ENCODE measurements around the gene FRY.
A peak's percentile ranks its signal among the peaks of the same experiment; 100 is the strongest.

FRY gene

DNA sequence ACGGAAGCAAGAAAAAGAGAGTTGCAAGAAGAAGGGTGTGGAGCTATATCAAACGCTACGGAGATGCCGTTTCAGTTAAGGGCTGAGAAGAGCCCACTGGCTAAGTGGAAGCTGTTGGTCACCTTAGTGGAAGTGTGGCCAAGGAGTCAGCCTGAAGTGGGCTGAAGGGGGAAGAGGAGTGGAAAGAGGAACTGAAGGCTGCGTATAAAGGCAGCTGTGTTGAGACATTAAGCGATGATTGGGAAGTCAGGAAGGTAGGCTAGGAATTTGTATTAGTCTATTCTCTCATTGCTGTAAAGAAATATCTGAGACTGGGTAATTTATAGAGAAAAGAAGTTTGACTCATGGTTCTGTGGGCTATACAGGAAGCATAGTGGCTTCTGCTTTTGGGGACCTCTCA is 14.1 kb upstream of the FRY start:
- no peak for DNase-seq

DNA sequence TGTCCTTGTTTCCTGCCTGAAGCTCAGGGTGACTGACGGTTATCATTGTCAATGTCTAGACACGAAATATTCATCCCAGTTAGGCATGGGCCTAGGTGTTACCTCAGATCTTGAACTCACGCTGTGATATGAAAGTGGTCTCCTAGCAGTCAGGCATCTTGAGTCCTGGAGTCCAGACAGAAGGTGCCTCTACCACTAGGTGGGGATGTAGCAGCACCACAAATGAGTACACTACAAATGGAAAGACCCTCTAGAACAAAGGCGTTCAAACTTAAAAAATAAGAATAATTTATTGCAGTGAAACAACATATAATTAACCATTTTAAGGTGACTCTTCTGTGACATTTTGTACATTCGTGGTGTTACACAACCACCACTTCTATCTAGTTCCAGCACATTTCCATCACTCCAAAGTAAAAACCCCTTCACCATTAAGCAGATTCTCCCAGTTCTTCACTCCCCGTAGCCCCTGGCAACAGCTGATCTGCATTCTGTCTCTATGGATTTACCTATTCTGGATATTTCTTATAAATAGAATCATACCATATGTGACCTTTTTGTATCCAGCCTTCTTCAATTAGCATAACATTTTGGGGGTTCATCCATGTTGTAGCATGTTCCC is 11.9 kb upstream of the FRY start:
- peak; percentile 84 for DNase-seq

DNA sequence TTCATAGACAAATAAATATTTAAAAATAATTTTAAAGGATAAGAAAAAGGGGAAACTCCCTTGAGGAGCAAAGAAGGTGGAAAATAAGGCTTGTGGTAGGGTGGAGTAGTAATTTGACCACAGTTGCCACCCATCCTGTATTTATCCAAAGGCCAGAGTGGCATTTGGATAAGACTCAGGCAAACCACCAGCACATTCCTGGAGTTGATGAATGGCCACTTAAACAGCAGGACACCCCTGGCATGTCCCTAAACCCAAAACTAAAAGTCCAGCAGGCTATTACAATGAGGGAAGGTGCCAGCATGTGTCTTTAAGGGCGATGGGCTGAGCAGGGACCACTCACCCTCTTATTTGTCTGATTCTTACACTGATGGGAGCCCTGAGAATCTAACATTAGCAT is 9.8 kb upstream of the FRY start:
- DNase-seq, result no peak

DNA sequence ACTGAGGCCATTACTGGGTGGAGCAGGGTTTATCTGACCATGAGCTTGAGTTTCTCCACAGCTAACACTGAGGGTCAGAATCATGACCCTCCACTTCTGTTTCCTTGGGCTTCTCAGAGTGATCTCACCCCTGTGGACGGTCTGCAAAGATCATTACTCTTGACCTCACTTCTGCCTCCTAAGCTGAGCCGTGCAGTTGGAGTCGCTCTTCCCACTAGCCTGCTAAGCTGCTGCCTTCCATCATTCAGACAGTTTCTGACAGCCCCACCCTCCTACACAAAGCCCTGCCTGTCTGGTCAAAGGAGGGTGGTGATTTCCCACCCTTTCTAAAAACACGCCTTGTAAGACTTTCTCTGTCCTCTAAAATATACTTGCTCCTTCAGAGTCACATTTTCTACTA is 9.3 kb upstream of the FRY start:
- DNase-seq, result peak; percentile 71

DNA sequence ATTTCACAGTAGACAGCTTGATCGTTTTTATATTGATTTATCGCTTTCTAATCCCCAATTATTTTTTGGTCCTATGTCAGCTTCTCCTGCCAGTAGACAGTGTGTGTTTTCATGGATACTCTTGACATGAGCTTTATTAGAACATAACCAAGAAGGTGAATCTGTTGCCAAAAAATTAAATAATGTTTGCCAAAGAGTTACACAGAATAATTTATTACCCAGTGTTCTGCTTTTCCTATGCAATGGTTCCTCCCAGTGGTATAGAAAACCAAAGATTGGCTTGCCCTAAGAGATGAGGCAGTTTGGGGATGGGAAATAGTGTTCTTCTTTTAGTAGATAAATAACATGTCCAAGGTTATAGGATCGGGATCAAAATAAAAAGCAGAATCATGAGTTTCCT is 8.5 kb upstream of the FRY start:
- no peak for DNase-seq

DNA sequence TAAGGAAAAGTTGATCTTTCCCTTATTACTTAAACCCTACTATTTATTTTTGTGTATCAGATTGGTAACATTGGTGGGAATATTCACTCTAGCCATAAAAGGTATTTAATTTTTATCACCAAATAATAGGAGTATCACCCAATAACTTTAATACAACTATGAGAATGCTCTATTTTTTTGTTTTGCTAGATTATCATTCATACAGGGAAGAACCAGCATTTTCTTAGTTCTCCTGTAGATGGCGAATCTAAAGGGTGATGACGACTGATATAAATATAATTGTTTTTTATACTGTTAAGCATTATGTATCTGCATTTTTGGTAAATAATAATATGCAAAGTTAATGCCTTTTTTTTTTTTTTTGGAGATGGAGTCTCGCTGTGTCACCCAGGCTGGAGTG is 7.9 kb upstream of the FRY start:
- DNase-seq, result no peak

DNA sequence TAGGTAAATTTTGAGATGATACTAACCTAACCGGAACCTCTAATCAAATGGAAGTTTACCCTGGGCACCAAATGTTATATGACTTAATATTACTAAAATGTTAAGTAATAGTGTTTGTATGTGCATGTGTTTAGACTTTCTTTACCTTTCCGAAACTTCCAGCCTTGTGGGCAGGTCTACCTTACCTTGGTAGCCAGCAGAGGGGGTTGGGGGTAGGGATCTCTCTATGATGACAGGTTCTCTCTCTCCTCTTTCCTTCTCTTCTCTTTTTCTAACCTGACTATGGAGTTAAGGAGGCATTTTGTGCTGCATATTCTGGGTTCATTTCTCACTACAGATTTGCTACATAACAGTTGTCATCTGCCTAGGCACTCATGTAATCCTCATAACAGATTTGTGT is 6.8 kb upstream of the FRY start:
- no peak for DNase-seq

DNA sequence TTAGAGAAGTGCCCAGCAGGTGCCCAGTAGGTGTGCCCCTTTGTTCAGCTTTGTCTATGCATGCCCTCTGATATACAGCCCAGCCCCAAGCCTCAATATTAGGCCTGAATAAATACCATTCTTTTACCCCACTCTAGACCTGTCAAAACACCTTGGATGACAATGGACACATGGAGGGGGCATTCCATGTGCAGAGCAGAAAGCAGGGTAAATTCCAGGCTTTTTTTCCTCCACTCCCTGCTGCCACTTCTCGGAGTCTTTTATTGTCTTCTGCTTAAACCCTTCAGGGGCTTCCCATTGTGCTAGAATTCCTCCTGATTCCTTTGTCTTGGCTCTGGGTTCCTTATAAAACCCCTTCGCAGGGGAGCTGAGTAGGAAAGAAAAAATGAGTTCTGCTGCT is 5.8 kb upstream of the FRY start:
- peak; percentile 46 for DNase-seq

DNA sequence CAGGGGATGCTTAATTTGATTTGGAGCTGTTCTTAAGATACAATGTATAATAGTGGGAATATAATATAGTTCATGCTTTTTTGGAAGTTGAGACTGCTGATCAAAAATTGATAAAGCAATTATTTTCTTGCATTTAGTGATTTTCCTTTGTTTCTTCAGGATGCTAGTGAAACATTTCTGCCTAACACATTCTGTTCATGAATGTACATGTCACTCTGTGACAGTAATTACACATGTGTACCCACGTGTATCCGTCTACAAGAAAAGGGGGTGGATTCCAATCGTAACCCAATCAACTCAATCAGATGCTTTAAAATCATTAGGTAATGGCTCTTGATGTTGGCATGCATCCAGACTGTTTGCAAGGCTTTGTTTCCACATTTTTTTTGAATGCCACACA is 5.0 kb upstream of the FRY start:
- DNase-seq, result peak; percentile 52

DNA sequence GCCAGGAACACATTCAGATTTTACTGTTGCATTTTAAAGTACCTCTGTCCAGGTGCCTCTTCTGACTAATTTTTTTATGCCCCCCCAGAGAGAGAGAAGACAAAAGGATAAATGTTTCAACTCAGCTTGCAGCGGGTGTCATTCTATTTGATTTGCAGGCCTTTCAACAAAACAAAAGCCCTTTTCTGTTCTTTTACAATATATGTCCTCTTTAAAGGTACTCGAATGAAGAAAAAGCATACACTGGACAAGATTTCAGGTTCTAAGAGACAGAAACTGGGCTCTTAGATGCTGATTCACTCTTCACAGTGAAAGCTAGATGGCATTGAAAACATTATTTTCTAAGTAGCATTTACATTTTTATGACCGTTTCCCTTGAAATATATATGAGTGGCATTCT is 2.9 kb upstream of the FRY start:
- no peak for DNase-seq

DNA sequence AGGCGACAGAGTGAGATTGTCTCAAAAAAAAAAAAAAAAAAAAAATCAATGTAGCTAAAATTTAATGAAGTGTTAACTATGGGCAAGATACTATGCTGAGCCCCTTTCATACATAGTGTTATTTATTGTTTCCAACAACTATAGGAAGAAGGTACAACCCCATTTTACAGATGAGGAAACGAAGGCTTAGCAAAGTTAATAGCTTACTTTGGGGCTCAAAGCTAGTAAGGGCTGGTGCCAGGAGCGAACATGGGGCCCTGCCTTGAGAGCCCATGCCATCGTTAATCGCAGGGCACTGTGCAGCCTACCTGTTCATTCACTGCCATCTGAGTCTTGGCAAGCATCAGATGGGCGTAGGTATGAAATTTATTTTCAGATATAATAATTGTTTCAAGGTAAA is 1.9 kb upstream of the FRY start:
- DNase-seq, result no peak

DNA sequence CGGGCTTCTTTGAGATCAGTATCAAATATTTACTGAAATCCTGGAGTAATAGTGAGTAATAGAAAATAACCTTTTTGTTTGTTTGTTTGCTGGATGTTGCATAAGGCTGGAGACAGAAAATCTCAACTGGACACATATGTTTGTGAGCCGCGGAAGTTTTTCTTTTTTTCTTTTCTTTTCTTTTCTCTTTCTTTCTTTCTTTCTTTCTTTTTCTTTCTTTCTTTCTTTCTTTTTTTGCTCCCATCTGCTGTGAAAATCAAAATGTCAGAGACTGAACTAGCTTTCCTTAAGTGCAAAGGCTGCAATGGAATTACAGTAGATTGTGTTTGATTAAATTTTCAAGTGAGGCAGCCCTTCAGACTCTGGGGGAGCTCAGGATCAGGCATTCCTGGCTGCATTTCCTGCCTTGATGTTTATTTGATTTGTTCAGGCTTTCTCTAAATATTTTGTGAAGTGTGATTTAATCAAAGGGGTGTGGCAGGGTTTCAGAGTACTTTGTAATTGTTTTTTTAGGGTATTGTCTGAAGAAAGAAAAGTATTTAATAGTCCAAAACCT is 319 bp downstream of the FRY start:
- DNase-seq, result peak; percentile 61

DNA sequence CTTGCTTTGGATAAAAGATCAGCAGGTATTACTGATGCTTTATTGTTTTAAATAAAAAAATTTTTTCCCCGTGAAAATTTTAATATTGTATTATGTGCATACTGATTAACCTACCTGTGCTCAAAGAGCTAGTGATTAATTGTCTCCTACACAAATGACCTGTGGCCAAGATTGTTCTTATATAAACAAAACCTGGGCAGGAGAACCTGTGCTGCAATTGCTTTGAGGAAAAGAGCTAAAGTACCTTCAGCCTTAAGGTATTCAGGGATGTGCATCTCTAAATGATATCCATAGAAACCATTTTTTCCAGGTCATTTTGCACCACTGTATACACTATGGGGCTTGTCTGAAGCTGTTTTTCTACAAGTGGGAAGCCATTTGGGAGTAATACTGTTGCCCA is 1.2 kb downstream of the FRY start:
- DNase-seq, result no peak

DNA sequence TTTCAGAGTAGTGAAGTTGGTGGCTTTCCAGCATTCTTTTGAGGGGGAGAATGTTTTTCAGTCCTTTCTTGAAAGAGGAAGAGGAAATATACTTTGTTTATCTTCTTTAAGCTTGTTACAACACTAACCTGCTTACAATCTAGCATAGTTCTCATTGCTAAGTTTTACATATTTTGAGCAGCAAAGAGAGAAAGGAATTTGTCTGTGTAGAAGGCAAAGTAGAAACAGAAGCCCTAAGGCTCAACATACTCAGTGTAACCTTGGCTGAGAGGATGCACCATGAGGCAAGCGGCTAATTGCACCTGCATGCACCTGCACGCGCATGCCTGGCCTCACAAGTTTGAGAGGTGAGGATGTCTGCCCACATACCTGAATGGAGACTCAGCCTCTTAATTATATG is 2.2 kb downstream of the FRY start:
- no peak for DNase-seq

DNA sequence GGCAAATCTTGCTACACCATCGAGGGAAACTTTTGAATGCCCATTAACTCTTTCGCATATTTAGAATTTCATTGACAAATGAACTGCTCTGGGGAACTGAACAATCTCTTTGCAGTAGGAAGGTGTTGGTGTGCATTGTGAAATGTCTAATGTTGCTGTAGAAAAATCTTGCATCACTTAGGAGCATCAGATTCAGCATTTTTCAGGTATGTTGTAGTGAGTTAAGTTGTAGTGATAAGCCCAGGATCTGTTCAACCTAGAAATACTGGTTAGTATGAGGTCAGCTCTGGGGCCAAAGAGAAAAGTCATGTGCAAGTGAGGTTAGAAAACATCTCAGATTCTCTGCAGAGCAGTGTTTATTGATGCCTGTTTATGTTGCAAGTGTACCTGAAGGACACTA is 4.1 kb downstream of the FRY start:
- DNase-seq, result no peak

DNA sequence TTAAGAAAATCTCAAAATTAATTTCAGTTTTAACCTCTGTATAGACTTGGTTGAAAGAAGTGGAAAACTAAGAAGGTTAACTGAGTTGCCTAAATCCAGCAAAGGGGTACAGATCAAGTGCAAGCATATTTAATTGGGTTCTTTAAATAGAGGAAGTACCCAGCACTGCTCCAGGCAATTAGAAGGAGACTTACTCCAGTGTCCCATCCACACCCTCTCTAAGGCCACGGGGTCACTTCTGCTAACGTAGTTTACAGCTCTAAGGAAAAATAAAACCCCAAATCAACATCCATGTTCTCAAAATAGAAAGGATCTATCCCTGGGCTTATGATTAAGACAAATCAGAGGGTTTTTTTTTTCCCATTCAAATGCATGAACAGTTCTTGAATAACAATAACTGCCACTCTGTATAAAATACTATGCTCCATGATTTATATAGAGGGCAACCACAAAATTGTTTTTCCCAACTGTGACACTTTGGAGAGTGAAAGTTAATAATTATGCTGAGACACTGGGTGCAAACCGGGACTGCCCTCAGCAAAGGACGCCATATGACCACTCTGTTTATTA is 4.6 kb downstream of the FRY start:
- DNase-seq, result no peak

DNA sequence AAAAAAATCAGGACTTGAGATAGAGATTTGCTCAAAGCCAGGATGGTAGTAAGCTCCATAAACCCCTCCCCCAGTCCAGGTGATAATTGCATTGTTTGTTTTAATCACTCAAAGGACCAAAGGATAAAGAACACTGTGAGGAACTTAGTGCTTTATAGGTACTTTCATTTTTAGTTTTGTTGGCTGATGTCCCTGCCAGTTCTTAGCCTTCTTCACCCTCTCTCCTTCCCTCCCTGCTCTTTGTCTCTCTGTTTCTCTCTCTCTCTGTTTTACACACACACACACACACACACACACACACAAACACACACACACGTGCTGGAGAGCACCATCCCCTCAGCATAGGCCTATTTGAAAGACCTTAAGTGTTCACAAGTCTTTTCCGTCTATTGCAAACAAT is 5.2 kb downstream of the FRY start:
- DNase-seq, result no peak

DNA sequence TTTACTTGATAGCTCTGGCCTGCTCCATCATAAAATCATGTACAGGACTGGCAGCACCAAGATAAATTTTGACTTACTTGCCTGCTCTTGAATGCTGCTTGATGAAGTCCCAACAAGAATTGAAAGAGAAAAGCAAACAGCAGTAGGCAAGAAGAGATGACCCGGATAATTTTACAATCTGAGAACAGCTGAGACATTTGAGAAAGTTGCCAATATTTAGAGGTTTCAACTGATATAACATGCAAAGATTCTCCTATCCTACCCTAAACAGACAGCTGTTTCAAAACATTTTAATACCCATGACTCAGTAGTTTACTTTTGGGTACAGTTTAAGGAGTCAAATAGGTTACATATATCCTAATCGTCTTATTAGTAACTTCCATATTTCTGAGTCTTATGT is 5.9 kb downstream of the FRY start:
- no peak for DNase-seq

DNA sequence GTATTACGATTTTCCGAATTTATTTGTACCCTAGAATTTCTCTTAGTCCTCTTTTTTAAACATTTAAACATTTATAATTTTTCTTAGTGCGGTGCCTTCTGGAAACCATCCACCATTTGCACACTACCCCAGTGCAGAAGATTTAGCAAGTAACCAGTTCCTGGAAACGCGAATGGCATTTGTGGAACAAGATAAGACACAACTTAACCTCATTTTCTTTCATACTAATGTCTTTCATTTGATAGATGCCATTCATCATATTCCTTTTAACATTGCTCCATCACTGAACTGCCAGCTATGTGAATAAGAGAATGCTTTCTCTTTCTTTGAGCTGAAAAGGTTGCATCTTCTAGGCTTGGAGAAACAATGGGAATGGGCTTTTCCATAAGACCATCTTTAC is 6.8 kb downstream of the FRY start:
- no peak for DNase-seq

DNA sequence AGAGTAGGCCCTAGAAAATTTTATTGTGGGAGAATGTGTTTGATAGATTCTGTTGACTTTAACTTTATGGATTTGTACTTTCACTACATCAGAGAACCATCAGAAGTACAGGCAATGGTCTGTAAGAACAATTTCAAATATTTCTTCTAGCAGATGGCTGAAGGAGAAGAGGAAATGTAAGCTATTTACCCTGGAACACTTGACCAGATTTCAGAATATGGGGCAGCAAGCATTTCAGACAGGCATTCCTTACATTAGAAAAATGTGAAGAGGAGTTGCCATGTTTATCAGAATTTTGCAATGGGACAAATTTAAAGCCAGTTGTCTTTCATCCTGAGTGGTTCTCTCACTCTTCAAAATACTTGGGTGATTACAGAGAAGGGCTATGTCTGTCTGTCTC is 7.5 kb downstream of the FRY start:
- DNase-seq, result no peak

DNA sequence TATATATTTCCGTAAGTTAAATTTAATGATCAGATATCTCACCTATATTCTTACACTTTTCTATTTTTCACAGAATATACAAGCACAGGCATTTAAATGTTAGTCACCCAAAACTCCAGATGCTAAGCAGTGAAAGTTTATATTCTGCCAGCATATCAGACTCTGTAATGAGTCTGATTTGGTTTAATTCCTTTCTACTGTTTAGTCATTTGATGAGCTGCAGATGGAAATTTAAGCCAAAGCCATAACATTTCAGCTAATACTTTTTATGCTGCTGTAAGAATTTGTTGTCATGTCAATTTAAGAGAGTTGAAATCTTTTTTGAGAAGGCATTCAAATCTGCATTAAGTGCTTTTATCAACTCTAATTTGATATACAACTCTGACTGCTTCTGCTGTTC is 8.0 kb downstream of the FRY start:
- no peak for DNase-seq

DNA sequence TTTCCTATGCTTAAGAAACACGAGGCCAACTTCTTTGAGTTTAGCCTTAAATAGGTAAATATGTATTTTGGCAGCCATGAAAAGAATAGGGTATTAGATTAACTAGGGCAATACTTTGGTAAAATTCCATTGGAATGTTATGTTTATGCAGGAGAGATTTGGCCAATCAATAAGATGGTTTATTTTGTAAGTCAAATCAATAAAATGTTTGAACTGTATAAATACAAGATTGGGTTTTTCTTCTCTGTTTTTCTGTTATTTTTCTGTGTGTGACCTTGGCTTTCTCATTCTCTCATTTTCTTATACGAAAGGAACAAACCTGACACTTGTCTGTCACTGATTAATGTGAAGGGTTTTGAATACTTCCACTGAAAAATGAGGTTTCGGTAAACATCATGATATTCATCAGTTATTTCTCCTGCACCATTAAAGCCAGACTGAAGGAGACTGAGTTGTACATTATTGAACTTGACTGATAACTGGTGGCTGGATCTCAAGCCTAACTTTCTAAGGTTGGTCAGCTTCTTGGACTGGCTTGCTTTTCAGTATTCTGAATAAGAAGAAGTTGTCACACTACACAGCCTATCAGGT is 8.6 kb downstream of the FRY start:
- DNase-seq, result no peak

DNA sequence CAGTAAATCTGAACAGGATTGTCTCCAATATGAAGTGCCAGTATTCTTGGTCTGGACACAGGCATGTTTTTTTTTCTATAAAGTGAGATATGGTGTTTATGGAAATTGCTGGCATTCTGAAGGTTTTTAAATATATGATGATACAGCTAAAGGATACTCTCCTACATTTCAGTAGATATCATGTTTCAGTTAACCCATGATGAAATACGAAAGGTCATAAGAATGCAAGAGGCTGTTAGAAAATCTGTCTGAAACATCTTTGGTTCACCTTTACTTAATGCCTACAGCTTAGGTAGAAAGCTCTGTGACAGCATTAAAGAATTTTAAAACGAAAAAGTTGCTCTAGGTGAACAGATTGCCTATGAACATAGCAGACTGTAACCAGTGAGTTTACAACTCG is 9.1 kb downstream of the FRY start:
- DNase-seq, result no peak

DNA sequence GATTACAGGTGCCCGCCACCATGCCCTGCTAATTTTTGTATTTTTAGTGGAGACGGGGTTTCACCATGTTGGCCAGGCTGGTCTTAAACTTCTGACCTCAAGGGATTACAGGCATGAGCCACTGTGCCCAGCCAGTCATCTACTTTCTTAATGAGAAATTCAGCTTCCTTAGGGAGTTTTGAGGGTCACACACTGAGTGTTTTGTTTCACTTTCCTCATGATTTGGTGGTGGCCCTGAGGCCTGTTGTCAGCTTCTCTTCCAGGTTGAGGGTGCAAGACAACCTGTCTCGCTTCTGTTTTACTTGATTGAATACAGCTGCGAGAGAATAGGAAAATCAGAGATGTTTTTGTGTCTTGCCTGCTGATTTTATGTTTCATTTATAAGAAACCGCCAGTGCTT is 9.9 kb downstream of the FRY start:
- DNase-seq, result no peak

DNA sequence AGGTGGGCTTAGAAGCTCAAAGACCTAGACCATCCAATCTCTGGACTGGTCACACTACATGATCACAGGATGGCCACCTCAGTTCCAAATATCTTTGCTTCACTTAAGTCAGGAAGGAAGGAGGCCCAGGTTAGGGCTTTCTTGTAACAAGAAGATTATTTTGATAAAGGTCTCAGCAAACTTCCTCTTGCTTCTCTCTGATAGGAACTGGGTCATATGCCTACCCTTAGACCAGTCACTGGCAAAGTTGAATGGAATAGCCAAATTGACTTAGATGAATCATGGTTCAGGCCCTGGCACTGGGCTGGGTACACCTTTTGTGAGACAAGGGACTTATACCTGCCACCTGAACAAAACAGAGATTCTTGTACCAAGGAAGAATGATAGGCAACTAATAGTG is 11.0 kb downstream of the FRY start:
- no peak for DNase-seq
